Subcutaneous adipose tissue (tissue), 4 donors: ENCODE results near the gene ZFP36. TPM values are rescaled to one million over a fixed set of nuclear protein-coding genes. Genes with fewer than 3 reads are reported as not detected.

Source experiments
- CTCF ChIP-seq: fragments of 450-650 bp; IDR thresholded peaks from one replicate; pipeline ENCODE4 v1.5.1; 2016; ENCODE audit warnings: low read depth, mild to moderate bottlenecking, control low read depth, antibody characterized with exemption, moderate library complexity
- total RNA-seq, 4 donors: library from RNA; depleted of rRNA; stranded (reverse); fragments of >200 nt; gene quantifications; one replicate each; pipeline ENCODE4 v1.1.0, GENCODE V29; 2016

ZFP36 gene
- total RNA-seq, 4 donors from 2014 or later = 76.9 to 156 (median 95.5) TPM

GRCh38 chr19:39388657-39389056, 18.0 kb upstream of the ZFP36 start:
- no peak for TF ChIP-seq CTCF

GRCh38 chr19:39389631-39390414, 16.8 kb upstream of the ZFP36 start:
- no peak for TF ChIP-seq CTCF

GRCh38 chr19:39390451-39390750, 16.2 kb upstream of the ZFP36 start:
- TF ChIP-seq CTCF = no peak

GRCh38 chr19:39390751-39391437, 15.8 kb upstream of the ZFP36 start, which contains the start of the genes MED29 and PAF1:
TSS of gene MED29 (plus strand) at chr19:39391378. CDS start at chr19:39391423, 45 bp downstream.
TSS of gene PAF1 (minus strand) at chr19:39391106. CDS start at chr19:39390864, 242 bp downstream.
- no peak for TF ChIP-seq CTCF

- no peak for TF ChIP-seq CTCF
Measured at GRCh38 chr19:39397360-39398296, 9.0 kb upstream of the ZFP36 start.

- no peak for TF ChIP-seq CTCF
Measured at GRCh38 chr19:39398297-39398864, 8.3 kb upstream of the ZFP36 start.
